Kidney epithelial cell (primary cell): ENCODE measurements around the gene TENT4B. TPM values are rescaled to one million over a fixed set of nuclear protein-coding genes. Genes with fewer than 3 reads are reported as not detected.

Source experiments
- DNase-seq: peaks from one replicate; pipeline ENCODE4 v3.0.0-alpha.2; 2010; ENCODE audit warnings: low read depth
- H3K27me3 ChIP-seq: 2 replicates; pipeline ENCODE4 v1.6.0; 2011; ENCODE audit warnings: low read length; ENCODE audit not compliant: control insufficient read depth, insufficient read depth
- H3K36me3 ChIP-seq: 2 replicates; pipeline ENCODE4 v1.5.1; 2011; ENCODE audit warnings: low read length; ENCODE audit not compliant: control insufficient read depth, insufficient read depth
- H3K4me3 ChIP-seq: 2 replicates; pipeline ENCODE4 v1.5.1; 2011; ENCODE audit warnings: low read depth, mild to moderate bottlenecking, control low read depth, low read length
- CTCF ChIP-seq: IDR thresholded peaks from 2 replicates; pipeline ENCODE4 v1.5.1; 2011; ENCODE audit warnings: mild to moderate bottlenecking, moderate library complexity, low read length, control low read depth, inconsistent platforms; ENCODE audit not compliant: insufficient read depth, poor library complexity, severe bottlenecking
- total RNA-seq: library from RNA; depleted of rRNA; stranded (reverse); fragments of >200 nt; gene quantifications from 2 replicates; pipeline ENCODE4 v1.2.3, GENCODE V29; 2015

Gene TENT4B
- total RNA-seq, 1 donor from 2014 or later: 11.0 TPM

DNA sequence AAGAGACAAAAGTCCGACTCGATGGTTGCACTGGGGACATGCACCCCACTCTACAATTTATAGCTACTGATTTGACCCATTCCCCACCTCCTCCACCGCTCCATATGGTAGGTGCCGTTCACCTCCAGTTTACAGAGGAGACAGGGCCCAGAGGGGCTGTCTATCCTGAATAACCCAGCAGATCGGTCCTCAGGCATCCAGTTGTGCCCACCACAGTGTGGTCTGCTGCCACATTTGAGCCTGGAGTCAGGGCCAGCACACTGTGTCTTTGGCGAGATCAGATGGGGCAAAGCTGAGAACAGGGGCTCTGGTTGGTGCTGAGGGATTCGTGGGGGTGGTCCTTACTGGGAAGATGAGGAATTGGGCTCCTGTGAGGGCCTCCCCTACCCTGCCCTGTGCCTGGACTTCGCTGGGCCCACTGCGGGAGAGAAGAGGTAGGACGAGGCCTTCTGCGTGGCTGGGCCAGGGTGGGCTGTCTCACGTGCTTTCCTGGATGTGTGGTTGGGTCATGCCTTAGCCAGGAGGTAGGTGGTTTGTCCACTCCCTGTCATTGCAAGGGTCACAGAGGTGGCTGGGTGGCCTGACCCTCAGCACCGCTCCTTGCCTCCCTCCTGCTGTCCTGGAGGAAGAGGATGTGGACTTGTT is 116.1 kb downstream of the TENT4B start:
- no peak for TF ChIP-seq CTCF
- no peak overlapping the region for H3K4me3 ChIP-seq

DNA sequence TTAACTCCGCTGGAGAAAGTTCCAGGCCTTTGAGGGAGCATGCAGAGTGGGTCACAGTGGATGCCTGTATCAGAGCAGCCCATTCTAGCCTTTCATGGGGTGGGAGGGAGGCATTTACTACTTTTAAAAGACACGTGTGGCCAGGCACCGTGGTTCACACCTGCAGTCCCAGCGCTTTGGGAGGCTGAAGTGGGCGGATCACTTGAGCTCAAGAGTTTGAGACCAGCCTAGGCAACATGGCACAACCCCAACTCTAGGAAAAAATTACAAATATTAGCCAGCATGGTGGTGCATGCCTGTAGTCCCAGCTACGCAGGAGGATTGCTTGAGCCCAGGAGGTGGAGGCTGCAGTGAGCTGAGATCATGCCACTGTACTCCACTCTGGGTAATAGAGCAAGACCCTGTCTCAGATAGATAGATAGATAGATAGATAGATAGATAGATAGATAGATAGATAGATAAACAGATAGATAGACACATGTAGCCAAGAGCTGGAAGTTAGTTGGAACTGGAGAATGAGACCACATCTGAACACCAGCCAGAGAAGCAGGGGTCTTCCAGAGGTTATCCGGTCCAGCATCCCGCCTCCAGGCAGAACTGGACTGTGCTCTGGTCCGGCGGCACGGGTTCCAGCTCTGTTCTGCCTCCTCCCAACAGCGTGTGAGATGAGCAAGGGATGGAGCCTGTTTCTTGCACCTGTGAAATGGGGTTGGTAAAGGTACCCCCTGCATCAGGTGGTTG is 116.8 kb downstream of the TENT4B start:
- TF ChIP-seq CTCF: no peak
- no peaks in the 10 kb centered on the region for H3K27me3 ChIP-seq
- no peak overlapping the region for H3K4me3 ChIP-seq
- no peaks in the 10 kb centered on the region for H3K36me3 ChIP-seq
- no peak for DNase-seq

More for the DNA sequence above, 116.1 kb downstream of the TENT4B start:
- no peak for DNase-seq
- Histone ChIP-seq H3K27me3 (no peaks in the 10 kb centered on the region), H3K36me3 (no peaks in the 10 kb centered on the region)

DNA sequence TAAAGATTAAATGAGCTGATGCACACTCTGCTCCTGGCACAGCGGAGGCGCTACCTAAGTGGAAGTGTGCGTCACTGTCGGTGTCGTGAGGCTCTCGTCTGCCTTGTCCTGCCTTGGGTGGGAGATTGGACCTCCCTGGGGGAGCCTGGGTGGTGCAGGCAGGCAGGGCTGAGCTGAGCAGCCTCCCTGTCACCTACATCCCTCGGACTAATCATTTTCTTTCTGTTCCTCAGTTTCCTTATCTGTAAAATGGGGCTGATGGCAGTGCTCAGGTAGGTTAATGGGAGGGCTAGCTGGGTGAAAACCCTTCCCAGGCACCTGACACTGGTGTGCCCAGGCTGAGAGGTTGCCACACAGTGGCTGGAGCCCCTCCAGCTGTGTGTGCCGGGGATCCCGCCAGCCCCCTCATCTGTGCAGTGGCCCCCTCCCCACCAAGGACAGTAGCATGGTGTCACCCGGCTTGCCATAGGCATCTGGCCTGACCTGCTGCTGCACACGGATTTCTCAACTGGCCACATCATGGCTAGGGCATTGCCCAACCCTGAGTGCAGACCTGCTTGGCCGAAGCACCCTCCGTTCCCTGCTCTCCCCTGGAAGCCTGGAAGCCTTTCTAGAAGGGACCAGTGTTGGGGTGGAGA is 117.5 kb downstream of the TENT4B start:
- DNase-seq: no peak
- Histone ChIP-seq H3K4me3 (no peak overlapping the region), H3K27me3 (no peaks in the 10 kb centered on the region), H3K36me3 (no peaks in the 10 kb centered on the region)
- no peak for TF ChIP-seq CTCF

DNA sequence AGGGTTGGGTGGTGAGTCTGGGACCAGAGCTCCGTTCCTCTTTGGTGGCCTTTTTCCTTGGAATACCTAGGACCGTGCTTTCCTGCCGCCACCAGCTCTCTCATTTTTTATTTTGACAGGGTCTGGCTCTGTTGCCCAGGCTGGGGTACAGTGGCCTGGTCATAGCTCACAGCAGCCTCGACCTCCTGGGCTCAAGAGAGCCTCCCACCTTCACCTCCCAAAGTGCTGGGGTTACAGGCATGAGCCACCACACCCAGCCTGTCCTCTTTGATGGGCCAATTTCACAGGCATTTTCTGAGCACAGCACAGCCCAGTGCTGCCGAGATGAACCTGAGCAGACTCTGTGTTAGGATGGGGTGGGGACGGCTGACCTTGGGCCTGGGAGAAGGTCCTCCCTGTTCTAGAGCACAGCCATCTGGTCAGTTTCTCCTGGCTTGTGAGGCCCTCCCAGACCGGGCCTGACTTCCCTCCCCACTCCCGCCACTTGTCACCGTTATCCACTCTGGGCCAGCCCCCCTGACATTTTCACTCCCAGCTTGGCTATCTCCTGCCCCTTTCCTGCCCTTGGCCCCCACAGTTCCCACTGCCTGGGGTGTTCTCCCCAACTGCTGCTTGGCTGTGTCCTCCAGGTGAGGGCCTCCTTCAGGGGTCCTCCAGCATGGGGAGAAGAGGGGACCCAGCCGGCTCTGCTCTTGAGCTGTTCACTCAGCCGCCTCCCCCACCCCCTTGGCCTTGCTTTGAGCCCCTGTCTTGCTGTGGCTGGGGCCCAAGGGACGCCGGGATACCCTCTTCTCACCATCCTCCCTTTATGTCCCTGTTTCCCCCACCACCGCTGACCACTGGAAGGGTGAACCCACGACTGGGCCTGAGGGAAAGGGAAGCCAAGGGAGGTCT is 118.3 kb downstream of the TENT4B start:
- no peak for TF ChIP-seq CTCF
- H3K27me3 ChIP-seq: no peaks in the 10 kb centered on the region
- H3K4me3 ChIP-seq: no peak overlapping the region
- DNase-seq: no peak
- no peaks in the 10 kb centered on the region for H3K36me3 ChIP-seq

- no peak for DNase-seq
- no peak for TF ChIP-seq CTCF
- H3K4me3 ChIP-seq: no peak overlapping the region
- H3K36me3 ChIP-seq: no peaks in the 10 kb centered on the region
- H3K27me3 ChIP-seq: no peaks in the 10 kb centered on the region
These were observed 119.0 kb downstream of the TENT4B start for GRCh38 chr16:50272111-50272571.
